NT2/D1 (cell line): Measurements from ENCODE around the gene VTI1A.

Experiments
- YY1 ChIP-seq: IDR thresholded peaks from 2 replicates; pipeline ENCODE4 v1.6.1; 2011; ENCODE audit not compliant: insufficient read length, insufficient read depth
- ZNF274 ChIP-seq: IDR thresholded peaks from 2 replicates; pipeline ENCODE4 v1.6.1; 2011; ENCODE audit warnings: mild to moderate bottlenecking, low read depth, low read length

DNA sequence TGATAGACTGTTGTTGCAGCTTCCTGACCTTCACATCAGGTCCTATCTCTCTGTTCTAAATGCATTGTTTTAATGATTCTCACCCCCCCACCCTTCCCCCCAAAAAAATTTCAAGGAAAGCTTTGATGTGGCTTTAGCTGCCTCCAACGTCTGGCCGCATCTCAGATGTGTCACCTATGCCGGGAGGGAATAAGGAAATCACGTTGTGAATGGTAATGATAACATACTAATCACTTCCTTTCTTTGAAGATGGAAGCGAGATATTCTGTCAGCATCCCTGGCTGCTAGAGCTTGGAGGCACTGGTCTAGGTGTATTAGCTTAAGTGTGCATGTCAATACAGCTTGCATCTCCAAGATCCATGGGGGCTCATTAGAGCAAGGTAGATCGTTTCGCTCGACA lies 89.6 kb downstream of the VTI1A start:
- TF ChIP-seq YY1 (no peak), ZNF274 (no peak)
